Fibroblast of the aortic adventitia (primary cell): ENCODE measurements around the gene NRCAM. TPM values are rescaled to one million over a fixed set of nuclear protein-coding genes. Genes with fewer than 3 reads are reported as not detected.

Experiments
- DNase-seq: peaks from one replicate; pipeline ENCODE4 v3.0.0-alpha.2; 2010; ENCODE audit warnings: low read depth
- H3K4me3 ChIP-seq: 2 replicates; pipeline ENCODE4 v1.5.1; 2011; ENCODE audit warnings: low read depth, mild to moderate bottlenecking, control low read depth, low read length, moderate library complexity
- total RNA-seq: library from RNA; depleted of rRNA; stranded (reverse); fragments of >200 nt; gene quantifications from 2 replicates; pipeline ENCODE4 v1.2.3, GENCODE V29; 2012; ENCODE audit warnings: low replicate concordance
- TF ChIP-seq, protein P1 (sequence below): IDR thresholded peaks from 2 replicates; pipeline ENCODE4 v1.5.1; 2011; ENCODE audit warnings: mild to moderate bottlenecking, low read length, control low read depth, inconsistent platforms; ENCODE audit not compliant: insufficient read depth

Gene NRCAM
- total RNA-seq, 1 donor, result 2.3 TPM

DNA sequence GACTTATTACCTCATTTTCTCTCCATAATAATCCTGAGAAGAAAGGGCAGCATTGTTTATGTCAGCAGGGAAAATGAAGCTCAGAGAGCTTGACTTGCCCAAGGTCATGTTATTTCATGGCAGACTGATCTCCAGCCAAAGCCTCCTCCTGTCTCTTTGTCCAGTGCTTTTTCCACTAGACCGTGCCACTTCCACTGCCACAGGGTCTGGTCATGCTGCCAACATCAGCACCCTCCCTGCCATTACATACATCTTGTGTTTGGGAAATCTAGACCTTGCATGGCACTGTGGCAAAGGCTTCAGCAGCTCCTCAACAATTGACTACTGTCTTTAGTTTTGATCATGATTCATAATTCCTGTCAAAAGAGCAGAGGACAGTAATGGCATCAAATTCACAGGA, 25.1 kb downstream of the NRCAM start:
- TF ChIP-seq, protein P1, sequence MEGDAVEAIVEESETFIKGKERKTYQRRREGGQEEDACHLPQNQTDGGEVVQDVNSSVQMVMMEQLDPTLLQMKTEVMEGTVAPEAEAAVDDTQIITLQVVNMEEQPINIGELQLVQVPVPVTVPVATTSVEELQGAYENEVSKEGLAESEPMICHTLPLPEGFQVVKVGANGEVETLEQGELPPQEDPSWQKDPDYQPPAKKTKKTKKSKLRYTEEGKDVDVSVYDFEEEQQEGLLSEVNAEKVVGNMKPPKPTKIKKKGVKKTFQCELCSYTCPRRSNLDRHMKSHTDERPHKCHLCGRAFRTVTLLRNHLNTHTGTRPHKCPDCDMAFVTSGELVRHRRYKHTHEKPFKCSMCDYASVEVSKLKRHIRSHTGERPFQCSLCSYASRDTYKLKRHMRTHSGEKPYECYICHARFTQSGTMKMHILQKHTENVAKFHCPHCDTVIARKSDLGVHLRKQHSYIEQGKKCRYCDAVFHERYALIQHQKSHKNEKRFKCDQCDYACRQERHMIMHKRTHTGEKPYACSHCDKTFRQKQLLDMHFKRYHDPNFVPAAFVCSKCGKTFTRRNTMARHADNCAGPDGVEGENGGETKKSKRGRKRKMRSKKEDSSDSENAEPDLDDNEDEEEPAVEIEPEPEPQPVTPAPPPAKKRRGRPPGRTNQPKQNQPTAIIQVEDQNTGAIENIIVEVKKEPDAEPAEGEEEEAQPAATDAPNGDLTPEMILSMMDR, result no peak
- no peak for DNase-seq
- H3K4me3 ChIP-seq, result no peak overlapping the region

DNA sequence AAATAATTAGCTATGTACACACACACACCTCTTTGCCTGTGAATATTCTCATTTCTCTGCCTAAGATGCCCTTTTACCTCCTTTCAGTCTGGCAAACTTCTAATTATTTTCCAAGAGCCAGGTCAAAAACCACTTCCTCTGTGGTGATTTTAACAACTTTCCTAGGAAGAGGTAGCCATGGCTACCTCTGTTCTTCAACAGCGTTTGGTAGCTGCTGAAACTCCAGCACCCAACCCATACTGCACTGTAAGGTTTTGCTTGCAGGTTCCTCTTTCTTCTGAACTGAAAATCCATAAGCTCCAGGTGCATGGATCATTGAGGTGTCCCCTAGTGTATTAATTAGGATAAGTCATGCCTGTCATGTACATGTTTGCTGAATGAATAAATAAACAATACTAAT, 25.6 kb downstream of the NRCAM start:
- no peak overlapping the region for H3K4me3 ChIP-seq
- TF ChIP-seq, protein P1, result no peak
- DNase-seq, result no peak

DNA sequence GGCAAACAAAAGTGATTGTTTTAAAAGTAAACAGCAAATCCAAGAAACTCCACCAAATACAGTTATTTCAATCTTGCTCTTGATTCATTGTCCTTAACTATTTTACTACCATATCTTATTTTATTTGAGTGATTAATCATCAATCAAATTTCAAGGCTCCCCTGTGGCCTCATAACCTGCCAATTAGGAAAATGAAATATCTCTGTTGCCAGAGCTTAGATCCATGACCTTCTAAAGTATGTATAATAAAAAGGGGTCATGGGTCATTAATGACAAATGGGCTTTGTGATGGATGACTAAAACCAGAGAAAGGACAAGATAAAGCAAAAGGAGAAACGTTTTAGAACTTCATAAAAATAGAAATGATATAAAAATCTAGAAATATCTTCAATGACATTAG, 28.5 kb downstream of the NRCAM start:
- H3K4me3 ChIP-seq, result no peak overlapping the region
- no peak for DNase-seq
- TF ChIP-seq, protein P1, result no peak

DNA sequence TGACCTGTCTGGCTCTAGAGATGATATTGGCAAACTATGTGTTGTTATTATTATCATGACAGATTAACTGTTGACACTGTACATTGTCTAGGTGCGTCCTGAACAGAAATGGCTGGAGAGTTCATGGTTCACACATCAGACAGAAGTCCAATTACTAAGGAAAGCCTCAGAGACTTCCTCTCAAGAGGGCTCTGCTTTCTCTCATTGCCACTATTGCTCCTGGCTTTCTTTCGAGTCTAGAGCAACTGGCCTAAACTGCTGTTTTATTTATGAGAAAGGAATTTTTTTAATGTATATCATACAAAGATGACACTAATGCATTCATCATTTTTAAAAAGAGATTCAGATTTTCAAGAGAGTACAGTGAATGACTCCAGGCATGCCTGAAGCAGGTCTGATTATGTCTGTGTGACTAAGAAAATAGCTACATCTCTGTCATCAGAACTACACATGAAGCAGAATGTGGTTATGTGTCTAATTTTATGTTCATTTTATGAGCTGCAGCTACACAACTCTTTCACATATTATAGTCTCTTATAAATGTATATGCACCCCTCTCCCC, 30.4 kb downstream of the NRCAM start:
- TF ChIP-seq, protein P1, result no peak
- DNase-seq, result no peak
- H3K4me3 ChIP-seq, result no peak overlapping the region

GRCh38 chr7:108424013-108424412, 32.2 kb downstream of the NRCAM start:
- DNase-seq, result no peak
- TF ChIP-seq, protein P1, result no peak
- H3K4me3 ChIP-seq, result no peak overlapping the region

- no peak overlapping the region for H3K4me3 ChIP-seq
- DNase-seq, result no peak
- TF ChIP-seq, protein P1, result no peak
Measured at GRCh38 chr7:108423089-108423989, 32.9 kb downstream of the NRCAM start.
